ENCODE measurements around the gene SLC4A11.
"Not testable (repeated sequence)": the region's sequence is repeated elsewhere in the genome, so short reads cannot be mapped to it uniquely, and the experiment has no call there.

Gene SLC4A11

DNA sequence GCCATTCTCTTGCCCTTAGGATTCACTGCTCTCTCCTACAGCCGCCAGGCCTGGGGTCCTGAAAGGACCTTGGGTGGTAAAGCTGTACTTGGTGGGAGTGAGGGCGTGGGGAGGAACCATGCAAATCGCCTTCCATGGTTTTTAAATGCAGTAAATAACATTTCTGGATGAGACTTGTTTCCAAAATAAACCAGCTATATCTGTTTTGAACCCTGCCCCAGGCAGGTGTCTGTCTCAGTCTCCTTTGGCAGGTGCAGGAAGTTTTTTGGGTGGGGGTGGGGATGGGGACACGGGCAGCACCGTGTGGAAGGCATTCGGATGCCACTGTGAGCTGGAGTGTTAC, 15.4 kb downstream of the SLC4A11 start:
- DNase-seq (ENCODE audit: low read depth) = no peak
- TF ChIP-seq, protein P1, sequence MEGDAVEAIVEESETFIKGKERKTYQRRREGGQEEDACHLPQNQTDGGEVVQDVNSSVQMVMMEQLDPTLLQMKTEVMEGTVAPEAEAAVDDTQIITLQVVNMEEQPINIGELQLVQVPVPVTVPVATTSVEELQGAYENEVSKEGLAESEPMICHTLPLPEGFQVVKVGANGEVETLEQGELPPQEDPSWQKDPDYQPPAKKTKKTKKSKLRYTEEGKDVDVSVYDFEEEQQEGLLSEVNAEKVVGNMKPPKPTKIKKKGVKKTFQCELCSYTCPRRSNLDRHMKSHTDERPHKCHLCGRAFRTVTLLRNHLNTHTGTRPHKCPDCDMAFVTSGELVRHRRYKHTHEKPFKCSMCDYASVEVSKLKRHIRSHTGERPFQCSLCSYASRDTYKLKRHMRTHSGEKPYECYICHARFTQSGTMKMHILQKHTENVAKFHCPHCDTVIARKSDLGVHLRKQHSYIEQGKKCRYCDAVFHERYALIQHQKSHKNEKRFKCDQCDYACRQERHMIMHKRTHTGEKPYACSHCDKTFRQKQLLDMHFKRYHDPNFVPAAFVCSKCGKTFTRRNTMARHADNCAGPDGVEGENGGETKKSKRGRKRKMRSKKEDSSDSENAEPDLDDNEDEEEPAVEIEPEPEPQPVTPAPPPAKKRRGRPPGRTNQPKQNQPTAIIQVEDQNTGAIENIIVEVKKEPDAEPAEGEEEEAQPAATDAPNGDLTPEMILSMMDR (conservative IDR thresholded peaks at IDR 0.05; ENCODE audit: low read depth, low read length) = no peak
- H3K4me3 ChIP-seq (ENCODE audit: low read length) = no peak overlapping the region

DNA sequence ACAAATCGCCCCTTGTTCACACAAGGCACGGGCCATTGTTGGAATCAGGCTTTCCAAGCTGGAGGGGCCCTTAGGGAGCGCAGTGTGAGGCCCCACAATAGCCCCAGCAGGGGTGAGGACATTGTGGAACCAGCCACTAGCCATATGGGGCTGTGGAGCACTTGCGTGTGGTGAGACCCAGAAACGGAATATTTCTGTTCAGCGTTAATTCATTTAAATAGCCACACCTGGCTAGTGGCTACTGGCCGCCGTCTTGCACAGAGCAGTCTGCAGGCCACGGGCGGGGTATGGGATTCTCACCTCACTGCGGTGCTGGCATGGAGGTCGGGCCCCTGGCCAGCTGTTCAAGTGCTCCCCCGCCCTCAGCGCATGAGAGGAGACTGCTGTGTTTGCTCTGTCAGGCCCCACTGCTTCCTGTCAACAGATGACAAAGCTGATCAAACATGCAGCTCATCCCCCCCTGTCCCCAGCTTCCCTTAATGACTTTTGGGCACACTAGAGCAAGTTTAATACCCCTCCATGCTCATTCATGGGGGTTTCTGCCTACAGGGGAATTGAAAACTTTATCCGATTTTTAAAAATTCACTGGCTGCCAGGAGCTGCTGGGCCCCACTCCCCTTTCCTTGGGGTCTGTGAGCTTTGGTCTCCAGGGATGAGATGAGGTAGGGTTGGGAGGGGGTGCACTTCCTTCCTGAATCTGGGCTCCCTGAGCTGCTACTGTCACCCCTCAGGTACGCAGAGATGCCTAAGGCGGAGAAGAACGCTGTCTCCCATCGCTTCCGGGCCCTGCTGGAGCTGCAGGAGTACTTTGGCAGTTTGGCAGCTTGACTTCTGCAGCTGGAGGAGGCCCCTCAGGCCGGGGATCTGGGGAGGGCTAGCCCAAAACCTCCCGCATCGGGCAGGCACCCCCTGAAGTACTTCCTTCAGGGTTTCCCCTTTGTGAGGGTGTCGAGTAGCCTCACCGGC, 16.1 kb downstream of the SLC4A11 start:
- no peak overlapping the region for H3K4me3 ChIP-seq (ENCODE audit: low read length)
- DNase-seq (ENCODE audit: low read depth) = no peak

DNA sequence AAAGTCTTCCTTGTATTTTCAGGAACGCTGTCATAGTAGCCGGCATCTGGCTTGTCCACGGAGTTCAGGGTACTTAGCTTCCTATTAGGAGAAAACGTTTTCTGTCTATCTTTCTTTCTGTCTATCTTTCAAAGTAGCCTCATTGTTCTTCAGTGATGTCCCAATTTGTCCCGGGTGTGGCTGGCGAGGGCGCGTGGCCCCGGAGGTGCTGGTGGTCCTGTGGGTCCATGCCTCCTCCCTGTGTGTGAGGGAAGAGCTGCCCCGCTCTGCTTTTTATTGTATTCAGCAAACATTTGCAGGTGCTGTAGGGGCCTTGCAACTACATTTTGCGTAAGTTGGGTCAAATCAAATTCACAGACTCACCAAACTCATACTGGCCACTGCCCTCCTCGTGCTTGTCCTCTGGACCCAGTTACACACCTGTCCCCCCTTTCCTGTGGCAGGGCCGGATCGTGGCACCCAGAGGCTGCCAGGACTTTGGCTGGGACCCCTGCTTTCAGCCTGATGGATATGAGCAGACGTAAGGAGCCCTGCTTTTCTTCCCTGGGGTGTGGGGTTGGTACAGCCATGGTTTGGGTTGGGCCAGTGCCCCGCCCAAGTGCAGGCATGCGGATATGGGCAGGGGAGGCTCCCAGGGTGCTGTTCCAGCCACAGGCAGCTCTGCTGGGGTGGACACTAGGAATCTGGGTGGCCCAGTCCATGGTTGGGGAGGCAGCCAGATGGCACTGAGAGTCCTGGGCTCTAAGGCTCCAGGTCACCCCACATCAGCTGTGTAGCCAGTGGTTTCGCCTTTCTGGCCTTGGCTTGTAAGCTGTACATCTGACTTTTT, 17.4 kb downstream of the SLC4A11 start:
- no peak for DNase-seq (ENCODE audit: low read depth)
- TF ChIP-seq, protein P1 (conservative IDR thresholded peaks at IDR 0.05; ENCODE audit: low read depth, low read length) = no peak
- no peak overlapping the region for H3K4me3 ChIP-seq (ENCODE audit: low read length)

More for the DNA sequence above, 16.1 kb downstream of the SLC4A11 start:
- TF ChIP-seq, protein P1 (conservative IDR thresholded peaks at IDR 0.05; ENCODE audit: low read depth, low read length) = no peak

DNA sequence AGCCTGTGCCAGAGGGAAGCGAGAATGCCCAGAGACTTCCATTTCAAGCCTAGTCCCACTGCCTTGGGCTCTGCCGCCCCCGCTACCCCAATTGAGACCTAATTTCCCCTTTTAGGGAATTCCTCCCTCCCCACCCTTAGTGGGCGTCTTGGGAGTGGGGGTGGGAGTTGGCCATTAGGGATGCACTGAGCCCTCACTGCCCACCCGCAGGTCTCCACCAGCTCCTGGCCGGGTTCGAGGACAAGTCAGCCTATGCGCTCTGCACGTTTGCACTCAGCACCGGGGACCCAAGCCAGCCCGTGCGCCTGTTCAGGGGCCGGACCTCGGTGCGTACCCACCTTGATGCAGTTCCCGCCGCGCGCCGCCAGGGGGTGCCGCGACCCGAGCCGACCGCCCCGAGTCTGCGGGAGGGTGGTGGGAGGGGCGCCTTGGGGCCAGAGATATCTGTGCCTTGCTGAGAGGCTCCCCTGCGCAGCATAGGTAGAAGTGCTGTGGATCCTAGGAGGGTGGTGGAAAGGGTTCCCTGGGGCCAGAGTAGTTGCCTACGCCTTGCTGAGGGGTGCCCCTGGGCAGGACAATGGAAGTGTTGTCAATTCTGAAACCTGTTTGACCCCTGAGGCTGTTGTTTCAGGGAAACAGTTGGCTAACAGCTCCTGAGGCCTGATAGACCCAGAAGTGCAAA, 20.5 kb downstream of the SLC4A11 start:
- DNase-seq (ENCODE audit: low read depth) = no peak
- TF ChIP-seq, protein P1 (conservative IDR thresholded peaks at IDR 0.05; ENCODE audit: low read depth, low read length) = peak; percentile 78
- no peak overlapping the region for H3K4me3 ChIP-seq (ENCODE audit: low read length)

DNA sequence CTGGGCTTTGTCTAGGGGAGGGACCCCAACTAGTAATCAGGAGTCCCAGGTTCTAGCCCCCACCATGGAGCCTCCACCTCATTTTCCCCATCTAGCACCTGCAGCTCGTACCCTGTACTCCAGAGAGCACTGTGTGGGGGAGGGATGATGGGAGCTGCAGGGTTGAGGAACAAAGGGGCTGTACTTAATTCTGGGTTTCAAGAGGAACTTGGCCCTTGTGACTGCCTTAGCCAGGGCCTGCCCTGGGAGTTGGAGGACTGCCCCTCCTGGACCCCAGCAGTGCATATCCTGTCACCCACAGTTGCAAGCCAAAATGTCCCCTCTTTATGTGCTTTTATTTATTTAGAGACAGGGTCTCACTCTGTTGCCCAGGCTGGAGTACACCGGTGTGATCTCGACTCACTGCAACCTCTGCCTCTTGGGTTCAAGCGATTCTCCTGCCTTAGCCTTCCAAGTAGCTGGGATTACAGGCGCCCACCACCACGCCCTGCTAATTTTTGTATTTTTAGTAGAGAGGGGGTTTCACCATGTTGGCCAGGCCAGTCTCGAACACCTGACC, 23.6 kb downstream of the SLC4A11 start:
- not testable (repeated sequence) for DNase-seq (ENCODE audit: low read depth)

DNA sequence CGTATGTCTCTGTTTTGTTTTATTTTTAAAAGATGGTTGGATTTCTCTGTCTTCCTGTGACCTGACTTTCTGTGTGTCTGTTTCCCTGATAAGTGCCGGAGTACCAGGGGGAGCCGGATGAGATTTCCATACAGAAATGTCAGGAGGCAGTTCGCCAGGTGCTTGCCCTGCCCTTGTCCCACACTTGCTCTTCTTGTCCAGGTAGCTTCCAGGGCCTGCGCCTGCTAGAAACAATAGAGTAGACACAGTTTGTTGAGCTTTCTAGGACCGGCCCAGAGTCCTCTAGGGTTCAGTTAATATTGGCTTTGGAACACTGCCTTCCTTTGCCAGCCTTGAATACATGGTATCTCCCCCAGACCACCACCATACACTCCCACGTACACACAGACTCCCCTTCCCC, 25.8 kb downstream of the SLC4A11 start:
- TF ChIP-seq, protein P1 (conservative IDR thresholded peaks at IDR 0.05; ENCODE audit: low read depth, low read length) = no peak
- no peak for DNase-seq (ENCODE audit: low read depth)
- no peak overlapping the region for H3K4me3 ChIP-seq (ENCODE audit: low read length)

More for the DNA sequence above, 23.6 kb downstream of the SLC4A11 start:
- H3K4me3 ChIP-seq (ENCODE audit: low read length) = not testable (repeated sequence)

GRCh38 chr20:3210346-3210745, 28.6 kb downstream of the SLC4A11 start:
- TF ChIP-seq, protein P1 (conservative IDR thresholded peaks at IDR 0.05; ENCODE audit: low read depth, low read length) = no peak
- no peak for DNase-seq (ENCODE audit: low read depth)
- peak overlapping the region; percentile 96 for H3K4me3 ChIP-seq (ENCODE audit: low read length)
